Hepatic stellate cell (primary cell): ENCODE measurements around the gene BLCAP.
"Not testable (repeated sequence)": the region's sequence is repeated elsewhere in the genome, so short reads cannot be mapped to it uniquely, and the experiment has no call there.

Experiments used
- DNase-seq: peaks from one replicate; pipeline ENCODE4 v3.0.0; 2011; ENCODE audit warnings: low spot score

Gene BLCAP

DNA sequence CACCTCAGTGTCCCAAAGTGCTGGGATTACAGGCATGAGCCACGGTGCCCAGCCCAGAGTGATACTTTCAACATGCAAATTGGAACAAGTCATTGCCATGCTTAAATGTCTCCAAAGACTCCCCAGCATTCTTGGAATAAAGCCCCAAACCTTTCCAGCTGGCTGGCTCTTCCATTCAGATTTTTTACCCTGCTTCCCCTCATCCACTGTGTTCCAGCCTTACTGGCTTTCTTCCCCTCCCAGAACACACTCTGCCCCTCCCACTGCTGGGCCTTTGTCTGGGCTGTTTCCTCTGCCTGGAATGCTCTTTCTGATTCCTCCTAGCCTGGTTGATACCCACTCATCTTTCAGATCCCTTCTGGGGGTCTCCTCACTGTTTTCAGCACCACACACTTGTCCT, 46.8 kb downstream of the BLCAP start:
- no peak for DNase-seq

- DNase-seq: no peak
These were observed 47.6 kb downstream of the BLCAP start for GRCh38 chr20:37479925-37480691.

- no peak for DNase-seq
These were observed 48.4 kb downstream of the BLCAP start for GRCh38 chr20:37479266-37479665.

DNA sequence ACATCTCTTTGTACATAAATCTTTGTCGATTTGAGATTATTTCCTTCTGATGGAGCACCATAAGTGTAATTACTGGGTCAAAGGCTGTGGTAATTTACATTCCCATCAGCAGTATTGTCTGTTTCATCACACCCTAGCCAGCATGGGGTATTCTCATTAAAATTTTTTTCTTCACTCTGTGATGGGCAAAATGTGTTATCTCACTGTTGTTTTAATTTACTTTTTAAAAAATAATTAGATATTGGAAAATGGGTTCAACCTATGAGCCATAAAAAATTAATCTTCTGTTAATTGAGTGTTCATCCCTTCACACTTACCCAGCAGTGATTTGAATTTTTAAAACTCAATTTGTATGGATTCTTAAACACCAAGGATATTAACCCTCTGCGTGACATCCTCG, 50.6 kb downstream of the BLCAP start:
- no peak for DNase-seq

- no peak for DNase-seq
These were observed 52.4 kb downstream of the BLCAP start for GRCh38 chr20:37475252-37475651.

GRCh38 chr20:37474386-37474785, 53.3 kb downstream of the BLCAP start:
- DNase-seq: no peak

- no peak for DNase-seq
These were observed 54.3 kb downstream of the BLCAP start for GRCh38 chr20:37473249-37474000.

- DNase-seq: not testable (repeated sequence)
These were observed 55.2 kb downstream of the BLCAP start for GRCh38 chr20:37472435-37472834.

GRCh38 chr20:37471741-37472235, 55.9 kb downstream of the BLCAP start:
- no peak for DNase-seq

- DNase-seq: not testable (repeated sequence)
These were observed 57.5 kb downstream of the BLCAP start for GRCh38 chr20:37470190-37470589.

GRCh38 chr20:37469531-37469930, 58.1 kb downstream of the BLCAP start:
- DNase-seq: no peak

DNA sequence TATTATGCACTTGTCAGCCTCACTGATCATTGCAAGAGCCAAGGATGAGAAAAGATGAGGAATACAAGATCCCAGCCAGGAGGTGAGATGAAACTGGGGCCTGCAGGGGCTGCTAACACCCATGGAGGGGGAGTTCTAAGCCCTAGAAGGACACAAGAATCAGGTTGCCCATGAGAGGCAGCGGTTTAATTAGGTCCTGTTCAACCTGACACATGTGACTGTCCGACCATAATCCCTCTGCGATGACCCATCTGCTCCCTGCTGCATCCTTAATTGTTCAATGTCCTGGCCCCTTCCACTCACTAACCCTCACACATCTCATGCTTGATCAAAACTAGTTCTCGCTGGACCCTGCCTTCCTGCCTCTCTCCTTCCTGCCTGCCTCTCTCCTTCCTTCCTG, 58.8 kb downstream of the BLCAP start:
- no peak for DNase-seq
